ENCODE data around the gene ARL4C. TPM values are rescaled to one million over a fixed set of nuclear protein-coding genes. Genes with fewer than 3 reads are reported as not detected.

Gene ARL4C
- total and polyA plus RNA-seq, 10 donors: 12.2 to 148 (median 65.5) TPM

DNA sequence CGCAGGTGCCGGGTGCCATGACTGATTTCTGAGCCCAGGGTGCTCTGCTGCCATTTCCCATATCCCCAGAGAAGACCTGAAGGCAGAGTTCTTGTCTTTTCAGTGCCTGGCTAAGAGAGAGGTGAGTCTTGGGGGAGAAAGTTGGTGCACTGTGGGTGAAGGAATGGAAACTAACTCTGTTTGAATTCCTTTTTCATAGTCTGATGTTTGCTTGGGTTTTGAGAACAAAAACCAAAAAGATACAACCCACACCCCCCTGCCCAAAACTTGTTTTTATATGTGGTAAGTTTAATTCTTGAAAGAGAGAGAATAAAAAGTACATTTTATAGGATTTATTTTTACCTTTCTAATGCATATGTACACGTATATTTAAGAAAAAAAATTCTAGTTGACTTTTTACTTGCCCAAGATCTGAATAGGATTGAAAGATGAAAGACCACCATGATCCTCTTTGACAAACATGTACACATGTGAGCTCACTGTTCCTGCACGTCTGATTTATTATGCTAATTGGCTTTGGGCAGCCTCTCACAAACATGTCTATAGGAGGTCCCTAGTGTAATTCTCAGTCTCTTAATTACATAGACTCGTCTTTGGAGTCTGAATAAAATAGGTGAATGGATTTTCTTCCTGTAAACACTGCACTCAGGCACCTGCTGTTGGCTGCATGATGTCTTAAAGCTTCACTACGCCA lies 46.3 kb downstream of the ARL4C start:
- TF ChIP-seq, protein P1, sequence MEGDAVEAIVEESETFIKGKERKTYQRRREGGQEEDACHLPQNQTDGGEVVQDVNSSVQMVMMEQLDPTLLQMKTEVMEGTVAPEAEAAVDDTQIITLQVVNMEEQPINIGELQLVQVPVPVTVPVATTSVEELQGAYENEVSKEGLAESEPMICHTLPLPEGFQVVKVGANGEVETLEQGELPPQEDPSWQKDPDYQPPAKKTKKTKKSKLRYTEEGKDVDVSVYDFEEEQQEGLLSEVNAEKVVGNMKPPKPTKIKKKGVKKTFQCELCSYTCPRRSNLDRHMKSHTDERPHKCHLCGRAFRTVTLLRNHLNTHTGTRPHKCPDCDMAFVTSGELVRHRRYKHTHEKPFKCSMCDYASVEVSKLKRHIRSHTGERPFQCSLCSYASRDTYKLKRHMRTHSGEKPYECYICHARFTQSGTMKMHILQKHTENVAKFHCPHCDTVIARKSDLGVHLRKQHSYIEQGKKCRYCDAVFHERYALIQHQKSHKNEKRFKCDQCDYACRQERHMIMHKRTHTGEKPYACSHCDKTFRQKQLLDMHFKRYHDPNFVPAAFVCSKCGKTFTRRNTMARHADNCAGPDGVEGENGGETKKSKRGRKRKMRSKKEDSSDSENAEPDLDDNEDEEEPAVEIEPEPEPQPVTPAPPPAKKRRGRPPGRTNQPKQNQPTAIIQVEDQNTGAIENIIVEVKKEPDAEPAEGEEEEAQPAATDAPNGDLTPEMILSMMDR (IDR thresholded peaks at IDR 0.05 in 8 of 11, conservative IDR thresholded peaks at IDR 0.05 in 3 of 11): no peak
- TF ChIP-seq POLR2AphosphoS5 (IDR thresholded peaks at IDR 0.05): no peak
- TF ChIP-seq POLR2A (IDR thresholded peaks at IDR 0.05): no peak
- peak overlapping the region in 3 of 8 donors; percentile 3 to 34 (median 15) for H3K27ac ChIP-seq
- H3K9me3 ChIP-seq: no peaks in the 10 kb centered on the region
- H3K27me3 ChIP-seq (replicated peaks in 1 of 7): no peaks in the 10 kb centered on the region
- H3K4me1 ChIP-seq: peaks cover 22 to 81% (median 45%) of the 10 kb centered on the region in 6 donors
- H3K36me3 ChIP-seq: no peaks in the 10 kb centered on the region
- intact Hi-C loops (cut with DNase I; ENCODE audit: low total_unique reads): no loop called here
- 78 to 89% (median 80%) methylated on average over 6 of the region's 6 CpGs for WGBS, 5 donors
- H3K4me3 ChIP-seq: no peak overlapping the region
- DNase-seq: no peak

DNA sequence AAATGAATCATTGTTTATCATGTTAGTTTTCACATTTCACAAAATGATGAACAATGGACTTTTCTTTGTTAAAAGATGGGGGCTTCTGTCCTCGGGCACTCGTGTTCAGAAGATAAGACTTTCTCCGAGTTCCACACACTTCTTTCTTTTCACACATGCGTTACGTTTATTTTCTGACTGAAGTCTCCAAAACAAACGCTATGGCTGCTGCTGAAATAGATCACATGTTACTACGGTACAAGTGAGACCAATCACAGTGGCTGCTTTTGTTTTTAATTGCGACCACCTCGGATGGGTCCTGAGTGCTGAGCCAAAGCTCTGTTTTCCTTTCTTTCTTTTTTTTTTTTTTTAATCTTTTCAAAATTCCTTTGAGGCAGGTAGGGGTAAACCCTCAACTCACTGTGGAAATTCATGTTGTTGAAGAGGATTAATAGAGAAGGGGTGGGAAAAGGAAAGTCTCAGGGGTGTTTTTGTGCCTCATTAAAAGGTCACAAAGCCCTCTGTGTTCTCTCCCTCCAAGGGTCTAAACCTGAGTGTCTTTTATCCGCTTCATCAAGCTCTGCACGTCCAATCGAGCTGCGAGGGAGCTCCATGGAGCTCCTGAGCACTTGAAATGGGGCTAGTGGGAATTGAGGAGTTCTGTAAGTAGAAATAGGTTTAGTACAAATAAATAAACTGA lies 48.2 kb downstream of the ARL4C start:
- H3K4me1 ChIP-seq: peaks cover 35 to 82% (median 49%) of the 10 kb centered on the region in 6 donors
- WGBS, 5 donors: 88 to 93% (median 92%) methylated on average over 13 of the region's 13 CpGs
- no peak for DNase-seq
- TF ChIP-seq POLR2A (IDR thresholded peaks at IDR 0.05): no peak
- TF ChIP-seq, protein P1 (IDR thresholded peaks at IDR 0.05 in 8 of 11, conservative IDR thresholded peaks at IDR 0.05 in 3 of 11): no peak
- TF ChIP-seq POLR2AphosphoS5 (IDR thresholded peaks at IDR 0.05): no peak
- H3K36me3 ChIP-seq: no peaks in the 10 kb centered on the region
- intact Hi-C loops (cut with DNase I; ENCODE audit: low total_unique reads): no loop called here
- H3K27me3 ChIP-seq (replicated peaks in 1 of 7): no peaks in the 10 kb centered on the region
- H3K27ac ChIP-seq: peak overlapping the region in 3 of 8 donors; percentile 46 to 92 (median 88)
- H3K9me3 ChIP-seq: no peaks in the 10 kb centered on the region
- H3K4me3 ChIP-seq: no peak overlapping the region

DNA sequence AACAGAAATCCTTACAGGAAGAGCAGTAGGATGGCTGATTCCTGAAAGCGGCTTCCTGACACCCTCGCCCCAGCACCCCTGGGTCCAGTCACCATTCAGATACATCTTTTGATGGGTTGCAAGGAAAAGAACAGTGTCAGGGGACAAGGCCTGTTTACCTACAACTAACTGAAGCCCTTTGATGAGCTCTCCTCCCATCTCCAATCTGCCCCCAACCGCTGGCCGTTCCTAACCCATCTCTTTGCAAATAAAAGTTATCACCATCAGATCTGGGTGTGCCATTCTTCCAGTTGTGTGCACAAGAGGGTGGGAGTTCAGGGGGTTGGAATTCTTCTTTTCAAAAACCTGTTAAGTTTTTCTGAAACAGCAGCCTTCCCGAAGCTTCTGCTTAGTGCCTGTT lies 48.9 kb downstream of the ARL4C start:
- WGBS, 5 donors: 72 to 92% (median 86%) methylated on average over 4 to 5 of the region's 5 CpGs
- peaks cover 35 to 81% (median 49%) of the 10 kb centered on the region in 6 donors for H3K4me1 ChIP-seq
- DNase-seq: no peak
- H3K27me3 ChIP-seq (replicated peaks in 1 of 7): no peaks in the 10 kb centered on the region
- H3K27ac ChIP-seq: peak overlapping the region in 5 of 8 donors; percentile 87 to 94 (median 89)
- intact Hi-C loops (cut with DNase I; ENCODE audit: low total_unique reads): no loop called here
- no peak for TF ChIP-seq POLR2AphosphoS5 (IDR thresholded peaks at IDR 0.05)
- TF ChIP-seq POLR2A (IDR thresholded peaks at IDR 0.05): no peak
- TF ChIP-seq, protein P1 (IDR thresholded peaks at IDR 0.05 in 8 of 11, conservative IDR thresholded peaks at IDR 0.05 in 3 of 11): no peak
- H3K9me3 ChIP-seq: no peaks in the 10 kb centered on the region
- no peaks in the 10 kb centered on the region for H3K36me3 ChIP-seq
- H3K4me3 ChIP-seq: no peak overlapping the region

DNA sequence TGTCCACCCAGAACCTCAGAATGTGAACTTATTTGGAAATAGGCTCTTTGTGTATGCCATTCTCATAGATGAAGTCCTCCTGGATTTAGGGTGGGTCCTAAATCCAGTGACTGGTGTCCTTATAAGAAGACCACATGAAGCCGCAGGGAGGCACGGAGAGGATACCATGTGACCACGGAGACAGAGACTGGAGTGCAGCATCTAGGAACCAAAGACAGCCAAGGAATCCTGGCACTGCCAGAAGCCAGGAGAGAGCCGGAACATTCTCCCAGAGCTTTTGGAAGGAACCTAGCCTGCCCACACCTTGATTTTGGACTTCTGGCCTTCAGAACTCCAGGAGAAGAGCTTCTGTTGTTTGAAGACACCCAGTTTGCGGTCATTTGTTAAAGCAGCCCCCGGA lies 49.7 kb downstream of the ARL4C start:
- 91 to 99% (median 98%) methylated on average over 6 of the region's 6 CpGs for WGBS, 5 donors
- DNase-seq: no peak
- intact Hi-C loops (cut with DNase I; ENCODE audit: low total_unique reads): no loop called here
- peaks cover 35 to 73% (median 49%) of the 10 kb centered on the region in 6 donors for H3K4me1 ChIP-seq
- no peak overlapping the region for H3K4me3 ChIP-seq
- H3K27ac ChIP-seq: peak overlapping the region; percentile 79 to 94 (median 88)
- TF ChIP-seq POLR2A (IDR thresholded peaks at IDR 0.05): no peak
- TF ChIP-seq, protein P1 (IDR thresholded peaks at IDR 0.05 in 8 of 11, conservative IDR thresholded peaks at IDR 0.05 in 3 of 11): no peak
- no peak for TF ChIP-seq POLR2AphosphoS5 (IDR thresholded peaks at IDR 0.05)
- H3K36me3 ChIP-seq: no peaks in the 10 kb centered on the region
- H3K27me3 ChIP-seq (replicated peaks in 1 of 7): no peaks in the 10 kb centered on the region
- H3K9me3 ChIP-seq: no peaks in the 10 kb centered on the region

Measured in spleen (tissue), 11 donors.